GM18907 (cell line): ENCODE results near the gene TTC39A.

Experiments
- ATAC-seq: cut with Tn5 transposase; IDR thresholded peaks from one replicate; pipeline ENCODE4 v1.9.1; 2021; ENCODE audit warnings: mild to moderate bottlenecking, moderate library complexity; ENCODE audit not compliant: unreplicated experiment

Gene TTC39A

GRCh38 chr1:51316113-51316845 is 14.1 kb downstream of the TTC39A start:
- ATAC-seq = no peak

GRCh38 chr1:51314974-51315373 is 15.4 kb downstream of the TTC39A start:
- ATAC-seq = no peak

DNA sequence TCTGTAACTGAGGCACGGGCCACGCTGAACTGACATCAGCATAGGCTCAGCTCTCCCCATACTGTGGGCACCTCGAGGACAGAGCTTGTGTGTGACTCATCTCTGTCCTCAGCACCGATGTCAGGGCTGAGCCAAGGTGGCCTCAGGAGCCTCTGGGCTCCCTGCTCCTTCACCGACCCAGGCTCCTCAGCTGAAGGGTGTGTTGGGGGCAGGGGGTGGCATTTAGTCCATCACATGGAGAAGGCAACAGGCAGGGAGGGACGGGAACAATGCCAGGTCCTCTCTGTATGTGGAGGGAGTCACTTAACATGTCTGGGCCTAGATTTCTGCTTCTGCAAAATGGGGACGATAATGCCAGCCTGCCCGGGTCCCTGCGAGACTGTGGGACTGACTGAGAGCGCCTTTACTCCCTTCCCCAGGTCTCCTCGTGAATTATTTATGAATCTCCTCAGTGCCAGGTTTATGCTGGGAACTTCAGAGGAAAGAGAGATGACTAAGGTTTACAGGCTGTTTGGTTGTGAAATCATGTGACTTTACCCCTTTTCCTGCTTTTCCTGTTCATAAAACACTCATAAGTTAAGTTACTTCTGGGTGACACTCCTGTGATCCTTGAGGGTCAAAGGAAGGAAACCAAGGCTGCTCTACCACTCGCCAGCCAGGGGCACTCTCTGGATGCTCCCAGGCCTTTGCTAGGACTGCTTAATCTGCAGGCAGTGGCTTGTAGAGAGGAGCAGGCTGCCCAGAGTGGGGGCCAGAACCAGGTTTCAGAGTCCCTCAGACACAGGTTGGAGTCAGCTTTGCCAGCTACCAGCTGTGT is 16.2 kb downstream of the TTC39A start:
- no peak for ATAC-seq

DNA sequence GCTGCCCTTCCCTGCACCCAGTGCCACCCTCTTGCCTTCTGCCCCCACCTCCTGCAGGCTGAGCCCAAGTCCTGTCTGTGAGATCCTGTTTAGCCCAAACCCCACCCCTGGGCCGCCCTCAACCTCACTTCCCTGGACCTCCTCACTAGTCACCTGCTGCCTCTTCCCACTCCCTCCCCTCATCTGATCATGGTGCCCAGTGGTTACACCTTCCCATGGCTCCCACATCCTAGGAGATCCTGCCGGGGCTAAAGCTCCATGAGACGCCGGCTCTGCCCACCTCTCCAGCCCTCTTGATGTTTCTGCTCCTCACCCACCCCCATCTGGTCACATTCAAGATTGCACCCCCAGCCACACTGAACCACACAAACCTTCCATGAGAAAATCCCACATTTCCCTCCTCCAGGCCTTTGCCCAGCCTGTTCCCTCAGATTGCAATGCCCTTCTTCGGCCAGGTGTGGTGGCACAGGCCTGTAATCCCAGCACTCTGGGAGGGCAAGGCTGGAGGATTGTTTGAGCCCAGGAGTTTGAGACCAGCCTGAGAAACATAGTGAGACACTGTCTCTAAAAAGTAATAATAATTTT is 17.0 kb downstream of the TTC39A start:
- ATAC-seq = no peak

- ATAC-seq = no peak
Measured at GRCh38 chr1:51312718-51313117, 17.6 kb downstream of the TTC39A start.

DNA sequence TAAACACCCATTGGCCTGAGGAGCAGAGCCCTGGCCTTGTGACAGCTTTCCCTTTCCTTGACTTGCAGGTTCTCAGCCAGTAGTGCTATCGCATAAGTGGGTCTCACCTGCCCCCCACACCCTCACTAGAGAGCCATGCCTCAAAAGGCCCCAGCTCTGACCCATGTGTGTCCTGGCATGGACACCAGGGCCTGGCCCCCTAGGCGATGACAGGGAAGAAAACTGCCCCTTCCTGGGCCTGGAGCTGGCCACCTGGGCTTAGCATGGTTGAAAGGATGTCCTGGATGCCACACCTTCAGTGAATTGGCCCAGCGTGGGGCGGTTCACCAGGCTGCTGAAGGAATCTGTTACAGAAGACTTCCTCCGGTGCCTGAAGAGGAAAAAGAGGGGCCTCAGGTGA is 18.5 kb downstream of the TTC39A start:
- ATAC-seq = no peak

- ATAC-seq = no peak
Measured at GRCh38 chr1:51310871-51311613, 19.3 kb downstream of the TTC39A start.

GRCh38 chr1:51309291-51309690 is 21.1 kb downstream of the TTC39A start:
- no peak for ATAC-seq

- ATAC-seq = no peak
Measured at GRCh38 chr1:51308636-51309035, 21.7 kb downstream of the TTC39A start.

DNA sequence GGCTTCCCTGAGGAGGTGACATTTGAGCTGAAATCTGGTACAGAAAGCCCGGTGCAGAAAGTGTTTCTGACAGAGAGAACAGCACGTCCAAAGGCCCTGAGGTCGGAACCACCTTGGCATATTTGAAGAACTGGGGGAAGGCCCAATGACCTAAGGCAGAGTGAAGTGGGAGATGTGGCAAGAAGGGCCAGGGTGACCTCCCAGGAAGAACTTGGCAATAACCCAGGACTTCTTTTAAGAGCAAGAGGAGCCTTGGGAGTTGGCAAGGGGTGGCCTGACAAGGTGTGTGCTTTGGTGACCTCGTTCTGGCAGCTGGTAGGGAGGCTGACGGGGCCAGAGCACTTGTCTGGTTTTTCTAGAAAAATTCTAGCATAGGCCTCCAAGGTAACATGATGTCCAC is 23.4 kb downstream of the TTC39A start:
- ATAC-seq = no peak

DNA sequence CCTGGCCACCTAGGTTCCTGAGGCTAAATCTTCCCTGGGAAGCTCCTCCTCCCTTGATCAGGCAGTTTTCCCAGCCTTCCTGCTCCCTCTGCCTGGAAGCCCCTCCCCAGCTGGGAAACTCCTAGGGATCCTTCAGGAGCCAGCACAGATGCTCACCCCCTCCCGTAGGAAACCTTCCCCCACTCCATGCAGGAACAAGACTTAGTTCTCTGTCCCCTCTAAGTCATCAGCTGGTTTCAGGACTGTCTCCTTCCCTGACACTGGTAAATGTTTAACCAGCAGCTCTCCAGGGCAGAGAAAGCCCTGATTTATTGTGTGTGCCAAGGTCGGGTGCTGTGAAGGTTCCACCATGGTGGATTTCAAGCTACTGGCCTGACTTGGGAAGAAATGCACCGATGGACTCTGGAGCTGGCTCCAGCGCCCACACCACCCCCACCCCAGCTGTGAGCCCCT is 25.0 kb downstream of the TTC39A start:
- no peak for ATAC-seq

GRCh38 chr1:51304360-51304759 is 26.0 kb downstream of the TTC39A start:
- no peak for ATAC-seq

- ATAC-seq = peak; percentile 43
Measured at GRCh38 chr1:51303751-51304251, 26.6 kb downstream of the TTC39A start.

DNA sequence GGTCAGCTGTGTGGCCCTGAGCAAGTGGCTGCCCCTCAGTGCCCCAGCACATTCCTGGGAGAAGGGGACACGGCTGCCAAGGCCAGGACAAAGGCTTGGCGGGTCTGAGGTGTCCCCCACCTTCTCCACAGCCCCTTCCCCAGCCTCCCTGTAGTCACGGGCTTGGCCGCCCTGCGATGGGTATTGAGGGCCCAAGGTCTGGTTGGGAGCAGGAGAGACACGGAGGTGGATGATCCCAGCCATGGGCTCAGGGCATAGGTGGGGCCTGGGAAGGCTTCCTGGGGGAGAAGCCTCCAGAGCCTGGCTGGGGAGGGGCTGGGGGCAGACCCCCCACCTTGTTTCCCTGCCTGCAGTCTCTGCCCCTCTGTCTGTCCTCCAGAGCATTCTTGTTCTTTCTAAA is 27.0 kb downstream of the TTC39A start:
- ATAC-seq = no peak

- ATAC-seq = no peak
Measured at GRCh38 chr1:51302746-51303145, 27.6 kb downstream of the TTC39A start.

DNA sequence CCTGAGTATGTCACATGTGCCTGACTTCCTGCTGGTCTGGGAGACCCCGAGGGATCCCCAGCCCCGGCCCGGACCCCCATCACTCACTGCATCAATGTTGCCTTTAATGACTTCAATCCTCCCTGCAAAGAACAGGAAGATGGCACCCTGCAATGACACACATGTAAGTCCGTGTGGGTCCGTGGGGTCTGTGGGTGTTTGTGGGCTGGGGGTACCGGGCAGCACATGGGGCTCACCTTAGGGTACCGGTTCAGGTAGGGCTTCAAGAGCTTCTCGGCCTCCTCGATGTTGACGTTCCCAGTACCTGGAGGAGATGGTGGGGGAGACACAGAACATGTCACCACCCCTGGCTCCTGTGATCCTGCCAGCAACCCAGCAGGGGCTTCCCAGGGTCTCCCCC is 28.1 kb downstream of the TTC39A start:
- ATAC-seq = no peak

DNA sequence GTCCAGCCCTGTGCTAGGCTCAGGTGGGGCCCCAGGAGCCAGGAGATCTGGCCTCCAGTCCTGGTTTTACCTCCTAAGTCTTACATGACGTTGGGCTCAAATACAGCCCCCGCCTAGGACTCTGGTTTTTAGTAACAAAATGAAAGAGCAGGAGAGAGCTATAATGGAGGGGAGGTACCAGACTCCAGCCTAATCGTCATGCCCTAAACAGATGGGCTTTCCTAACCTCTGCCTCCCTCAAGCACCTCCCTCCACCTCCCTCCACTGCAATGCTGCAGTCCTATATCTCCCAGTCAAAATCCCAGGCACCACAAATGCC is 28.6 kb downstream of the TTC39A start:
- no peak for ATAC-seq

DNA sequence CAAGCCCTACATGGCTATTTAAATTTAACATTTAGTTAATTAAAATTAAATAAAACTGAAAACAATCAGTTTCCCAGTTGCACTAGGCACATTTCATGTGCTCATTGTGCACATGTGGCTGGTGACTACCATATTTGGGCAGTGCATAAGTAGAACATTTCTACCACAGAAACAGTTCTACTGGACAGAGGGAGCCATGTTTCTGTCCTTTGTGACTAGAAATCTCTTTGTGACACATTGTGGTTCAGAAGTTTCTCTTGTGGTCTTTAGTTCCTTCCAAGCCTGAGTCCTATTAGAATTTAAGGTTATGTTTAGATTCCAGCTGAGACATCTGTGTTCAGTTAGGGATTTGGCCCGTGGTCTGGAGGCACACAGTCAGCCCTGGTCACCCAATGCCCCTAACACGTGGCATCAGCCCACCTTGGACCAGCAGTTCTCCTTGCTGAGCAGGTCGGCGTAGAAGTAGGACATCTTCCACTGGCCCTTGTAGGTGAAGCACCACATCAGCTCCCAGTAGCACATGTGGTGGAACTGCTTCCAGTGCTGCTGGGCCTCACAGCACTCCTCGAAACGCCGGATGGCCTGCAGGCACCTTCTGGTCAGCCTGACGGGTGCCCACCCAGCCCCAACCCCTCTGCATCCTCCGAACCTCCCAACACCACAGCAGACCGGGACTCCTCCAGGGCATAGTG is 29.1 kb downstream of the TTC39A start:
- peak; percentile 48 for ATAC-seq

DNA sequence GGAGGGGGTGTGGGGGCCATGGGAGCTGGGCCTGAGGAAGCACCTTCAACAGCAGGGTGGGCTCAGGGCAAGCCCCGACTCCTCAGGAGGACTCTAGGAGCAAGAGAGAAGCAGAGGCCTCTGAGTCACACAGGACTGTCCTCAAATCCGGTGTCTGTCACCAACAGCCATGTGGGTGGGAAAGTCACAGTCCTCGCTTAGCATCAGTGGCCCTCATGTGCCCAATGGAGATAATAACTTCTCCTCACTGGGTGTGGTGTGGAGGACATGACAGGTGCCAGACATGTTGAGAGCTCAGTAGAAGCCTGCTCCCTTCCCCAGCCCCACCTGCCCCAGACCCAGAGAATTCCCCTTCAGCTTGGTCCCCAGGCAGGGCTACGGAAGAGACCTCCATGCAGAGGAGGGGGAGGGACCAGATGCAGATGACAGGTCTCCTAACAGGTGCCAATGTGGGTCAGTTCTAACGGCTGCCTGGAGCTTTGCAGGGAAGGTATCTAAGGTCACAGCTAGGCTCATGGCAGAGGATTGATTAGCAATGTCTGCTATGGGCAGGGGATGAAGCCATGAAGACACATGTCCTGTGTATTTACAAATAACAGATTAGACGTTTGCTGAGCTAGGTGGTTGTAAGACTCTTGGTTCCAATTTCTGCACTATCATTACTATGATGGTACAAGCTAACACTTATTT is 30.2 kb downstream of the TTC39A start:
- ATAC-seq = no peak
